Activated T-cell treated with anti-CD3 and anti-CD28 coated beads, Interleukin-2, amount 50 U/mL, for 24 hours (primary cell): ENCODE results near the gene CZIB.
"Not testable (repeated sequence)": the region's sequence is repeated elsewhere in the genome, so short reads cannot be mapped to it uniquely, and the experiment has no call there.

ENCODE experiments used
- DNase-seq: peaks from one replicate; pipeline ENCODE4 v3.0.0-alpha.2; 2020
- H3K27ac Mint-ChIP-seq: 2 replicates; pipeline ENCODE4 v1.8.0; 2020; ENCODE audit warnings: mild to moderate bottlenecking, mixed read lengths
- H3K27me3 Mint-ChIP-seq: 2 replicates; pipeline ENCODE4 v1.8.0; 2020; ENCODE audit warnings: mixed read lengths
- H3K36me3 Mint-ChIP-seq: 2 replicates; pipeline ENCODE4 v1.8.0; 2020; ENCODE audit warnings: low read depth, mixed read lengths
- H3K4me1 Mint-ChIP-seq: 2 replicates; pipeline ENCODE4 v1.8.0; 2020; ENCODE audit warnings: low read depth, mixed read lengths
- H3K4me3 Mint-ChIP-seq: 2 replicates; pipeline ENCODE4 v1.8.0; 2020; ENCODE audit warnings: mild to moderate bottlenecking, moderate library complexity, mixed read lengths
- H3K9me3 Mint-ChIP-seq: 2 replicates; pipeline ENCODE4 v1.8.0; 2020; ENCODE audit warnings: mixed read lengths

Gene CZIB

DNA sequence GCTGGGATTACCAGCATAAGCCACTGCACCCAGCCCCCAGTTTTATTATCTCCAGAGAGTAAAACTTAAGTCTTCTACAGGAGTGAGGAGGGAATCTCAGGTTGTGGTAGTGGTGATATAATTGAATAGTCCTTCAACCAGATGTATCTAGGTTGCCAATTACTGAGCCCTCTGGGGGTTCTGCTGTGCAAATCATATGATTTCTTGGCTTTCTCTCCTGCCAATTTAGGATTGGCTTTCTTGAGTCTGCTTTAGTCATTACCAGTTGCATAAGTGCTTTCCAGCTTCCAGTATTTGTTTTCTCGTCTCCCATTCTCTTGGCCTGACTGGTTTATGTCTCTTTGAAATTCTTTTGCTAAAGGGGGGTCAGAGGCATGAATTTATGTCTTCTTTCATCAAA is 12.7 kb downstream of the CZIB start:
- no peaks in the 10 kb centered on the region for H3K27me3 Mint-ChIP-seq
- H3K9me3 Mint-ChIP-seq = peaks cover 14% of the 10 kb centered on the region
- H3K4me3 Mint-ChIP-seq = no peak overlapping the region
- no peaks in the 10 kb centered on the region for H3K4me1 Mint-ChIP-seq
- no peak for DNase-seq
- peaks cover 98% of the 10 kb centered on the region for H3K36me3 Mint-ChIP-seq
- no peak overlapping the region for H3K27ac Mint-ChIP-seq

GRCh38 chr1:53206735-53207379 is 13.6 kb downstream of the CZIB start:
- Mint-ChIP-seq H3K9me3 (peaks cover 14% of the 10 kb centered on the region), H3K4me1 (no peaks in the 10 kb centered on the region), H3K27me3 (no peaks in the 10 kb centered on the region), H3K27ac (no peak overlapping the region), H3K36me3 (peaks cover 100% of the 10 kb centered on the region), H3K4me3 (no peak overlapping the region)
- DNase-seq = no peak

DNA sequence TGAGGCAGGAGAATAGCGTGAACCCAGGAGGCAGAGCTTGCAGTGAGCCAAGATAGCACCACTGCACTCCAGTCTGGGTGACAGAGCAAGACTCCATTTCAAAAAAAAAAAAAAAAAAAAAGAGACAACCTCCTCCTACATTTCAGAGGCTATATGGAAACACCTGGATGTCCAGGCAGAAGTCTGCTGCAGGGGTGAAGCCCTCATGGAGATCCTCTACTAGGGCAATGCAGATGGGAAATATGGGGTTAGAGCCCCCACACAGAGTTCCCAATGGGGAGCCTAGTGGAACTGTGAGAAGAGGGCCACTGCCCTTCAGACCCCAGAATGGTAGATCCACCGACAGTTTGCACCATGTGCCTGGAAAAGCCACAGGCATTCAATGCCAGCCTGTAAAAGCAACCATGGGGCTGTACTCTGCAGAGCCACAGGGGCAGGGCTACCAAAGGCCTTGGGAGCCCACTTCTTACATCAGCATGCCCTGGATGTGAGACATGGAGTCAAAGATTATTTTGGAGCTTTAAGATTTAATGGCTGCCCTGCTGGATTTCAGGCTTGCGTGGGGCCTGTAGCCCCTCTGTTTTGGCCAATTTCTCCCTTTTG is 14.2 kb downstream of the CZIB start:
- H3K4me1 Mint-ChIP-seq, DNase-seq, H3K27ac Mint-ChIP-seq, H3K4me3 Mint-ChIP-seq, H3K27me3 Mint-ChIP-seq: not testable (repeated sequence)
- Mint-ChIP-seq H3K36me3 (peaks cover 99% of the 10 kb centered on the region), H3K9me3 (peaks cover 14% of the 10 kb centered on the region)

DNA sequence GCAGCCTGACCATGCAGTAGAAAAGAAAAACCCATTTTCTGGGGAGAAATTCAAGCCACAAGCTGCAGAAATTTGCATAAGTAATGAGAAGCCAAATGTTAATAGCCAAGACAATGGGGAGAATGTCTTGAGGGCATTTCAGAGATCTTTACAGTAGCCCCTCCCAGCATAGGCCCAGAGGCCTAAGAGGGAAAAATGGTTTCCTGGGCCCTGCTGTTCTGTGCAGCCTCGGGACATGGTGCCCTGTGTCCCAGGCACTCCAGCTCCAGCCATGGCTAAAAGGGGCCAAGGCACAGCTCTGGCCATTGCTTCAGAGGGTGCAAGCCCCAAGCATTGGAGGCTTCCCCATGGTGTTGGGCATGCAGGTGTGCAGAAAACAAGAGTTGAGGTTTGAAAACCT is 14.9 kb downstream of the CZIB start:
- H3K4me1 Mint-ChIP-seq, H3K27me3 Mint-ChIP-seq, DNase-seq, H3K4me3 Mint-ChIP-seq, H3K27ac Mint-ChIP-seq: not testable (repeated sequence)
- Mint-ChIP-seq H3K9me3 (peaks cover 14% of the 10 kb centered on the region), H3K36me3 (peaks cover 99% of the 10 kb centered on the region)

GRCh38 chr1:53203466-53203865 is 17.0 kb downstream of the CZIB start:
- Mint-ChIP-seq H3K27ac (no peak overlapping the region), H3K36me3 (peaks cover 82% of the 10 kb centered on the region), H3K27me3 (no peaks in the 10 kb centered on the region), H3K4me3 (no peak overlapping the region), H3K4me1 (peaks cover 7% of the 10 kb centered on the region), H3K9me3 (peaks cover 14% of the 10 kb centered on the region)
- DNase-seq = no peak

GRCh38 chr1:53198241-53198651 is 22.2 kb downstream of the CZIB start:
- peaks cover 26% of the 10 kb centered on the region for H3K4me1 Mint-ChIP-seq
- H3K36me3 Mint-ChIP-seq = peaks cover 45% of the 10 kb centered on the region
- peak overlapping the region; percentile 91 for H3K4me3 Mint-ChIP-seq
- no peak for DNase-seq
- H3K27me3 Mint-ChIP-seq = no peaks in the 10 kb centered on the region
- peak overlapping the region; percentile 98 for H3K27ac Mint-ChIP-seq
- H3K9me3 Mint-ChIP-seq = no peaks in the 10 kb centered on the region

DNA sequence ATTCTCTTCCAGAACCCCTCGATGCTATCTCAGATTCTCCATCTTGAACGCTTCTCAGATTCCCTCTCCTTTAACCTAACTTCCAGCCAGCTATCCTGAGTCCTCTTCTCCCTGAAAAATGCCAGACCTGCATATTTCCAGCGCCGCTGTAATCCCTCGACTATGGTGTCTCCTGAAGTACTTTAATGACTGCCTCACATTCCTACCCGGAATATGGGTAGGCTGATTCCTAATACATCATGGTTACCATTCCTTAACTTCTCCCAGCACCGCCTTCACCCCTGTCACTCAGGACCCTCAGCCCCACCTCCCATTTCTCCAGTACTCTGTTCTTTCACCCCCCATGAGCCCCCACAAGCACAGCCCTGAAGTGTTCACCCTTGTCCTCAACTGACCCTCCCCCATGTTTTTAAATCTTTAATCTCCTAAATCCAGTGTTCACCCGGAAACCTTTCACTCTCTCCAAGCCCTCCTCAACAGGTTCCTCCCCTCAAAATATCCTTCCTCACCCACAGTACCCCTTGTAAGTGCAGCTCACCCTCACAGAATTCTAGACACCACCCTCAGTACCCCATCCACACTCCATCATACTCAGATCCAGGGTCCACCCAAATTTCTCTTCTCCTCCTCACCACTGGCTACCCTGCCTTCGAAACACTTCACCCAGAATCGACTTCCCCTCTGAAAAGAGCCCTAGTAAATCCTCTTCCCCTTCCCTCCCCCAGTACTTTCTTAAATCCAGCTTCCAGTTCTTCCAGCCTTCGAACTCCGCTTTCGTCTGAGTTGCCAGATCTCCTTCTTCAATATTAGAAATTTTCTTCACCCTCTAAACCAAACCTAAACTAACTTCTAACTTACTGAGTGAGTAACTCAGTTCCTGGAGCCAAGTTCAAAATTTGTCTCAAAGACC is 22.9 kb downstream of the CZIB start:
- H3K4me3 Mint-ChIP-seq = peak overlapping the region; percentile 91
- no peaks in the 10 kb centered on the region for H3K27me3 Mint-ChIP-seq
- DNase-seq = no peak
- peaks cover 38% of the 10 kb centered on the region for H3K36me3 Mint-ChIP-seq
- peak overlapping the region; percentile 98 for H3K27ac Mint-ChIP-seq
- H3K4me1 Mint-ChIP-seq = peaks cover 26% of the 10 kb centered on the region
- no peaks in the 10 kb centered on the region for H3K9me3 Mint-ChIP-seq

DNA sequence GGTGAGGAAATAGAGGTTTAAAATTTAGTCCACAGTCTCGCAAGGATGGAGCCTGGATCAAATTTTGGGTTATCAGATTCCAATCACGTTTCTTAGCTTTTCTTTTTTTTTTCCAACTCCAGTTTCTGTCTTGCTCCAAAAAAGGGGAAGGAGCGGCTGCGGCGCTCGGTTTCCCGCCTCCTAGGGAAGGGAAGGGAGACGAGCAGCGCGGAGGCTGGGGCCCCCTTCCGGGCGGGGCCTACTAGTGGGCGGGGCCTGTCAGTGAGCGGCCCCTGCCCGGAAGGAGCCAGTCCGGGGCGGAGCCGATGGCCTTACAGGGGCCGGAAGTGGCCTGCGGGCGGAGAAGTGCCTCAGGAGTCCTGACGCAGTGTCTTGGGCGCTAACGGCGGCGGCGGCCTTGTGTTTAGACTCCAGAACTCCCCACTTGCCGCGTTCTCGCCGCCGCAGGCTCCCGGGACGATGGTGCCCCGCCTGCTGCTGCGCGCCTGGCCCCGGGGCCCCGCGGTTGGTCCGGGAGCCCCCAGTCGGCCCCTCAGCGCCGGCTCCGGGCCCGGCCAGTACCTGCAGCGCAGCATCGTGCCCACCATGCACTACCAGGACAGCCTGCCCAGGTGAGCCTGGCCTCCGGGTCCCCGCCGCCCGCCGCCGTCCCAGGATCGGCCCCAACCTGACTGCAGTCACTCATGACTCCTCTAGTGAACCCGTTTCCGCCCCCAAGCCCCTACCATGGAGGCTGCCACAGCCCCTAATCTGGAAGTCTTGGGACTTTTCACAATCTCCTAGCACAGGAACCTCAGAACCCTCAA is 23.7 kb downstream of the CZIB start, which contains the start of gene CPT2:
TSS of gene CPT2 (plus strand) at position 340 of the 806 bp plus-strand sequence. CDS start at position 460, 120 bp downstream.
- Mint-ChIP-seq H3K9me3 (peaks cover 2% of the 10 kb centered on the region), H3K4me3 (peak within 1 kb of the TSS; percentile 91), H3K4me1 (peaks cover 26% of the 10 kb centered on the region), H3K36me3 (peaks cover 31% of the 10 kb centered on the region), H3K27ac (peak within 1 kb of the TSS; percentile 98), H3K27me3 (no peaks in the 10 kb centered on the region)
- DNase-seq = peak; percentile 93

DNA sequence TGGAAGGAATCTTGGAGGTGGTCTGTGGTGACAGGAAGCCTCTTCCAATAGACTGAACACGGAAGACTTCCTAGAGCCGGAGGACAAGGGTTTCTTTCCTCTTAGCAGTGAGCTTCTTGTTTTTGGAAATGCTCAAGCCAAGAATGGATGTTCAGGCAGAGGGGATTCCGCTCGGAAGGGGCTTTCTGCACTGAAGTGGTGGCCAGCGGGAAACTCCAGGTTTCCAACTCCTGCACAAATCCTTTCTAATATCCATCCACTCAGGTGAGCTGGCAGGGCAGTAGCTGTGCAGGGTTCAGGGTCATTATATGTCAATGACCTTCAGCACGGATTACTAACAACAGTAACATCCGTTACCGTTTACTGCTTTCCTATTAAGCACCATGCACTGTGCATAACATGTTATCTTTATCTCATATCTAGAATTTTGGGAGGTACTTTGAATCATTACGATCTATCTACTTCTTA is 24.4 kb downstream of the CZIB start:
- DNase-seq = no peak

DNA sequence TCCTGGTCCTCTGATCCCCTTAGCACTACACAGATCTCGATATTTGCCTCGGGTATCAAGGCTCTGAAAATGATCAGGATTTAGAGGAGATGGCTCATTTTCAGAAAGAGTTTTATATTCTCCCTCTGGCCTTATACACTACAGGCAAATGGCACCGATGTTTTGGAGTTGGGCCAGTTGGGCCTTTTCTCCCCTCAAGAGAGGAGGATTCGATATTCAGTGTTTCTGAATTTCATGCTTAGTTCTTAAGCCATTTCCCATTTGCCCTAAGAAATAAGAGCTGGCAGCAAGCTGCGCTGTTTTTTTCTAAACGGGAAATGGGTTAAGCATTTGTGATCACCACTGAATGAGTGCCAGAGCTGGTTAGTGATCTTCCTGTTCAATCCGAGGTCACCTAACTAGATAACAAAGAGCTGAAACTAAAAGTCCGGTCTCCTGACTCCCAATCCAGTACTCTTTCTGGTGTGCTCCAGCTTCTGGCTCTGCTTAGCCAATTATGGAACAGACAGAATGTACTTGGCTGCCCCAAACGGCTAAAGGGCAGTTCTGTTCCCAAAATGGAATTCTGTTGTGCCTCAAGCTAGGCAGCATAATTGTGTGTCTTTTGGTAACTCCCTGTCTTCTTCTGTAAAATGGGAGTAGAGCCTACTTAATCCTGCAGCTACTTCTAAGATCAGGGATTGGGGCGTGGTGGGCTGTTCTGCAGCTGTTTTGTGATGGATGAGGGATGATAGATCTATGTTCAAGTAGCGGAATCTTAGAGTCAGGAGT is 25.0 kb downstream of the CZIB start:
- peaks cover 2% of the 10 kb centered on the region for H3K9me3 Mint-ChIP-seq
- peaks cover 18% of the 10 kb centered on the region for H3K36me3 Mint-ChIP-seq
- DNase-seq = no peak
- H3K4me1 Mint-ChIP-seq = peaks cover 26% of the 10 kb centered on the region
- H3K27me3 Mint-ChIP-seq = no peaks in the 10 kb centered on the region
- H3K4me3 Mint-ChIP-seq = no peak overlapping the region
- H3K27ac Mint-ChIP-seq = no peak overlapping the region

More for the DNA sequence above, 24.4 kb downstream of the CZIB start:
- H3K9me3 Mint-ChIP-seq = peaks cover 2% of the 10 kb centered on the region
- H3K36me3 Mint-ChIP-seq = peaks cover 24% of the 10 kb centered on the region
- H3K27me3 Mint-ChIP-seq = no peaks in the 10 kb centered on the region
- H3K27ac Mint-ChIP-seq = peak overlapping the region; percentile 95
- H3K4me3 Mint-ChIP-seq = peak overlapping the region; percentile 91
- H3K4me1 Mint-ChIP-seq = peaks cover 26% of the 10 kb centered on the region

GRCh38 chr1:53190210-53190611 is 30.2 kb downstream of the CZIB start:
- H3K27ac Mint-ChIP-seq = no peak overlapping the region
- DNase-seq = no peak
- peaks cover 2% of the 10 kb centered on the region for H3K9me3 Mint-ChIP-seq
- H3K4me1 Mint-ChIP-seq = no peaks in the 10 kb centered on the region
- no peaks in the 10 kb centered on the region for H3K36me3 Mint-ChIP-seq
- peaks cover 3% of the 10 kb centered on the region for H3K27me3 Mint-ChIP-seq
- H3K4me3 Mint-ChIP-seq = no peak overlapping the region

DNA sequence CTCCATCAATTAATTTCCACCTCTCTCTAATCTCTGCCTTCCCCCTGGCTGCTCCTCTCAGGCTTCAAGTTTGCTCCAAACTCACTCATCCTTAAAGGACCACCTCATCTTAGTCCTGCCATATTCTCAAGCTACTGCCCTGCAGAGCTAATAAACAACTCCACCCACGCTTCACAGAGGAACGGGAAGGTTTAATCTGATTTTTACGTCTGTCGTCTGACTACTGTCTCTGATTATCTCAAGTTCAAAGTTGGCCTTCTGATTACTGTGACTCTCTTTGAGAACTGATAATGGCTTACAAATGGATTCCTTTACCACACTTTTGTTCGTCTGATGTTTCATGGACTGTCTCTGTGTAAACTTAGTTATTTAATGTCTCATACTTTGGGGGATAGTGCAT is 31.4 kb downstream of the CZIB start:
- peaks cover 2% of the 10 kb centered on the region for H3K9me3 Mint-ChIP-seq

DNA sequence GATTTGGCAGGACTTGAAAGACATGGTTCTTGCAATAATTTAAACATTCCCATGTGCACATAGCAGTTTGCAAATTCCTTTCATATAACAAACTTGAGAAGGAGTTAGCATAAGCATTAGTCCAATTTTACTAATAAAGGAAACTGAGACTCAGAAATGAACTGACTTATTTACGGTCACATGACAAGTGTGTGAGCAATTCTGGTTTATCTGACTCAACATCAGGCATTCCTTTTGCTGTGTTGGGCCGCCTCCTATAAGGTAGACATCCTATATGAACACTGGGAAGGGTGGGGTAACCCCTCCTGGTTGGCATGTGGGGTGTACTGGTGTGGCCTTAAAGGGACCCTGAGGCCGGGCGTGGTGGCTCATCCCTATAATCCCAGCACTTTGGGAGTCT is 32.3 kb downstream of the CZIB start:
- DNase-seq = no peak
- H3K36me3 Mint-ChIP-seq = no peaks in the 10 kb centered on the region
- no peak overlapping the region for H3K27ac Mint-ChIP-seq
- no peaks in the 10 kb centered on the region for H3K4me1 Mint-ChIP-seq
- peaks cover 3% of the 10 kb centered on the region for H3K27me3 Mint-ChIP-seq
- H3K4me3 Mint-ChIP-seq = no peak overlapping the region
- peaks cover 2% of the 10 kb centered on the region for H3K9me3 Mint-ChIP-seq

More for the DNA sequence above, 31.4 kb downstream of the CZIB start:
- Mint-ChIP-seq H3K27ac (no peak overlapping the region), H3K27me3 (peaks cover 3% of the 10 kb centered on the region), H3K36me3 (no peaks in the 10 kb centered on the region), H3K4me3 (no peak overlapping the region), H3K4me1 (no peaks in the 10 kb centered on the region)
- DNase-seq = no peak
